ENCODE data around the gene CNTN1. TPM values are rescaled to one million over a fixed set of nuclear protein-coding genes. Genes with fewer than 3 reads are reported as not detected.

Gene CNTN1
- total RNA-seq, 3 donors from 2014 or later (not counting 1 experiment from before 2014, with no cell fraction given), result not detected

- H3K27me3 ChIP-seq (ENCODE audit: control insufficient read depth, insufficient read depth, low read length), result no peaks in the 10 kb centered on the region
- no peaks in the 10 kb centered on the region for H3K9me3 Mint-ChIP-seq
- TF ChIP-seq CTCF (IDR thresholded peaks at IDR 0.05), result no peak
- H3K36me3 Mint-ChIP-seq, result no peaks in the 10 kb centered on the region
- H3K27ac Mint-ChIP-seq, result no peak overlapping the region
- no peak overlapping the region for H3K4me3 ChIP-seq (ENCODE audit: low read length)
- intact Hi-C loops (cut with micrococcal nuclease), result no loop called here
- DNase-seq (no peak), ATAC-seq (no peak)
- WGBS (ENCODE audit: insufficient coverage), result 20% methylated on average over 1 of the region's 2 CpGs
- H3K27ac ChIP-seq (ENCODE audit: low read length), result no peak overlapping the region
- H3K4me1 Mint-ChIP-seq, result no peaks in the 10 kb centered on the region
- H3K4me3 Mint-ChIP-seq, result no peak overlapping the region
- H3K27me3 Mint-ChIP-seq (ENCODE audit: low read depth in 2 of 2), result no peaks in the 10 kb centered on the region
- H3K36me3 ChIP-seq (ENCODE audit: control insufficient read depth, insufficient read depth, low read length), result no peaks in the 10 kb centered on the region
- H3K9me3 ChIP-seq (ENCODE audit: control insufficient read depth, insufficient read depth, low read length), result no peaks in the 10 kb centered on the region
- no peaks in the 10 kb centered on the region for H3K4me1 ChIP-seq (ENCODE audit: control insufficient read depth, insufficient read depth, low read length)
Measured at GRCh38 chr12:40971911-40972310, 279.7 kb downstream of the CNTN1 start.

GRCh38 chr12:40976546-40976945, 284.3 kb downstream of the CNTN1 start:
- H3K9me3 Mint-ChIP-seq, result peaks cover 0 to 3% of the 10 kb centered on the region in 2 donors

GRCh38 chr12:40980427-40980961, 288.3 kb downstream of the CNTN1 start:
- no peaks in the 10 kb centered on the region for H3K4me1 ChIP-seq (ENCODE audit: control insufficient read depth, insufficient read depth, low read length)
- intact Hi-C loops (cut with micrococcal nuclease), result no loop called here
- DNase-seq, result no peak
- no peaks in the 10 kb centered on the region for H3K36me3 ChIP-seq (ENCODE audit: control insufficient read depth, insufficient read depth, low read length)
- H3K27ac Mint-ChIP-seq, result no peak overlapping the region
- H3K9me3 ChIP-seq (ENCODE audit: control insufficient read depth, insufficient read depth, low read length), result no peaks in the 10 kb centered on the region
- no peak for ATAC-seq
- TF ChIP-seq CTCF (IDR thresholded peaks at IDR 0.05), result no peak
- H3K36me3 Mint-ChIP-seq, result no peaks in the 10 kb centered on the region
- no peak overlapping the region for H3K4me3 Mint-ChIP-seq
- no peaks in the 10 kb centered on the region for H3K27me3 Mint-ChIP-seq (ENCODE audit: low read depth in 2 of 2)
- no peak overlapping the region for H3K27ac ChIP-seq (ENCODE audit: low read length)
- H3K4me1 Mint-ChIP-seq, result no peaks in the 10 kb centered on the region
- no peak overlapping the region for H3K4me3 ChIP-seq (ENCODE audit: low read length)
- H3K9me3 Mint-ChIP-seq, result peaks cover 4 to 7% of the 10 kb centered on the region in 2 donors
- H3K27me3 ChIP-seq (ENCODE audit: control insufficient read depth, insufficient read depth, low read length), result no peaks in the 10 kb centered on the region

More at GRCh38 chr12:40976546-40976945, 284.3 kb downstream of the CNTN1 start:
- ATAC-seq (no peak), DNase-seq (no peak)
- intact Hi-C loops (cut with micrococcal nuclease), result no loop called here
- no peaks in the 10 kb centered on the region for H3K4me1 Mint-ChIP-seq
- H3K27me3 Mint-ChIP-seq (ENCODE audit: low read depth in 2 of 2), result no peaks in the 10 kb centered on the region
- 85% methylated on average over 4 of the region's 4 CpGs for WGBS (ENCODE audit: insufficient coverage)
- Histone ChIP-seq H3K27ac (ENCODE audit: low read length) (no peak overlapping the region), H3K4me1 (ENCODE audit: control insufficient read depth, insufficient read depth, low read length) (no peaks in the 10 kb centered on the region), H3K27me3 (ENCODE audit: control insufficient read depth, insufficient read depth, low read length) (no peaks in the 10 kb centered on the region), H3K4me3 (ENCODE audit: low read length) (no peak overlapping the region), H3K9me3 (ENCODE audit: control insufficient read depth, insufficient read depth, low read length) (no peaks in the 10 kb centered on the region), H3K36me3 (ENCODE audit: control insufficient read depth, insufficient read depth, low read length) (no peaks in the 10 kb centered on the region)
- no peak for TF ChIP-seq CTCF (IDR thresholded peaks at IDR 0.05)
- no peak overlapping the region for H3K27ac Mint-ChIP-seq
- no peak overlapping the region for H3K4me3 Mint-ChIP-seq
- no peaks in the 10 kb centered on the region for H3K36me3 Mint-ChIP-seq

GRCh38 chr12:40986001-40986400, 293.8 kb downstream of the CNTN1 start:
- H3K4me3 ChIP-seq (ENCODE audit: low read length), result no peak overlapping the region
- H3K27me3 ChIP-seq (ENCODE audit: control insufficient read depth, insufficient read depth, low read length), result no peaks in the 10 kb centered on the region
- H3K4me1 ChIP-seq (ENCODE audit: control insufficient read depth, insufficient read depth, low read length), result no peaks in the 10 kb centered on the region
- H3K36me3 ChIP-seq (ENCODE audit: control insufficient read depth, insufficient read depth, low read length), result no peaks in the 10 kb centered on the region
- Mint-ChIP-seq H3K27ac (no peak overlapping the region), H3K4me1 (no peaks in the 10 kb centered on the region), H3K27me3 (ENCODE audit: low read depth in 2 of 2) (no peaks in the 10 kb centered on the region), H3K36me3 (no peaks in the 10 kb centered on the region), H3K4me3 (no peak overlapping the region), H3K9me3 (peaks cover 16 to 28% of the 10 kb centered on the region in 2 donors)
- no peaks in the 10 kb centered on the region for H3K9me3 ChIP-seq (ENCODE audit: control insufficient read depth, insufficient read depth, low read length)
- no peak for ATAC-seq
- no peak for TF ChIP-seq CTCF (IDR thresholded peaks at IDR 0.05)
- H3K27ac ChIP-seq (ENCODE audit: low read length), result no peak overlapping the region
- intact Hi-C loops (cut with micrococcal nuclease), result no loop called here
- DNase-seq, result no peak
